IMR-90 (cell line): Measurements from ENCODE around the gene CCNI2. TPM values are rescaled to one million over a fixed set of nuclear protein-coding genes. Genes with fewer than 3 reads are reported as not detected.

Experiments used
- ATAC-seq: fragments of 200-7000 bp; cut with Tn5 transposase; 2 replicates; pipeline ENCODE4 v1.9.1; 2020; ENCODE audit warnings: low read depth, mild to moderate bottlenecking, moderate library complexity
- BruUV-seq: library from RNA; stranded (reverse); fragments of 400-500 nt; replicated peaks from 2 replicates; lab custom pipeline; 2021; lab: Mats Ljungman, UMichigan
- CTCF ChIA-PET: fragments of 300-600 bp; formaldehyde crosslinking; extraction: SDS; loops from one replicate; lab custom pipeline; 2021; ENCODE audit warnings: antibody characterized with exemption; lab: Yijun Ruan, JAX
- POLR2A ChIA-PET: fragments of 300-600 bp; sonication (Branson Sonifier 250); formaldehyde crosslinking; loops from one replicate; lab custom pipeline; 2022; ENCODE audit warnings: antibody characterized with exemption; ENCODE audit not compliant: unreplicated experiment; lab: Charles Lee
- DNase-seq: peaks from one replicate; pipeline ENCODE4 v3.0.0; 2013
- H2AFZ ChIP-seq: replicated peaks from 2 replicates; pipeline ENCODE3; 2013; ENCODE audit warnings: low read length, mild to moderate bottlenecking; ENCODE audit not compliant: poor library complexity
- H2AK5ac ChIP-seq: 2 replicates; pipeline ENCODE4 v1.6.1; 2013; ENCODE audit warnings: low read depth, low read length, inconsistent platforms
- H2AK9ac ChIP-seq: replicated peaks from 2 replicates; pipeline ENCODE3; 2013; ENCODE audit warnings: mild to moderate bottlenecking, low read depth, low read length, moderate library complexity; ENCODE audit not compliant: poor library complexity
- H2BK120ac ChIP-seq: 2 replicates; pipeline ENCODE4 v1.6.1; 2013; ENCODE audit warnings: low read depth, low read length, inconsistent platforms
- H2BK15ac ChIP-seq: 3 replicates; pipeline ENCODE4 v1.6.1; 2013; ENCODE audit warnings: low read depth, low read length, inconsistent platforms
- H2BK20ac ChIP-seq: 2 replicates; pipeline ENCODE4 v1.6.1; 2013; ENCODE audit warnings: low read depth, mild to moderate bottlenecking, inconsistent platforms, low read length, moderate library complexity
- H2BK5ac ChIP-seq: 2 replicates; pipeline ENCODE4 v1.6.1; 2013; ENCODE audit warnings: mild to moderate bottlenecking, low read depth, low read length, inconsistent platforms; ENCODE audit not compliant: poor library complexity, severe bottlenecking
- H3K14ac ChIP-seq: replicated peaks from 2 replicates; pipeline ENCODE4 v1.6.1; 2013; ENCODE audit warnings: low read depth, low read length, inconsistent platforms
- H3K18ac ChIP-seq: 2 replicates; pipeline ENCODE4 v1.6.1; 2013; ENCODE audit warnings: low read depth, low read length, control low read depth
- H3K23ac ChIP-seq: 2 replicates; pipeline ENCODE4 v1.6.1; 2013; ENCODE audit warnings: low read depth, low read length, inconsistent platforms
- H3K27ac ChIP-seq: 2 replicates; pipeline ENCODE4 v1.5.1; 2013; ENCODE audit warnings: mild to moderate bottlenecking, control low read depth, low read length; ENCODE audit not compliant: insufficient read depth
- H3K27me3 ChIP-seq: 2 replicates; pipeline ENCODE4 v1.6.1; 2013; ENCODE audit warnings: low read length; ENCODE audit not compliant: control insufficient read depth, insufficient read depth
- H3K36me3 ChIP-seq: 2 replicates; pipeline ENCODE4 v1.6.1; 2013; ENCODE audit warnings: low read length, mixed read lengths; ENCODE audit not compliant: control insufficient read depth, insufficient read depth
- H3K4ac ChIP-seq: 2 replicates; pipeline ENCODE4 v1.6.1; 2013; ENCODE audit warnings: low read depth, low read length, inconsistent platforms
- H3K4me1 ChIP-seq: 2 replicates; pipeline ENCODE4 v1.6.1; 2013; ENCODE audit warnings: low read length, mixed read lengths; ENCODE audit not compliant: control insufficient read depth, insufficient read depth
- H3K4me2 ChIP-seq: 2 replicates; pipeline ENCODE4 v1.6.1; 2013; ENCODE audit warnings: low read depth, mild to moderate bottlenecking, control low read depth, low read length, moderate library complexity
- H3K4me3 ChIP-seq: 2 replicates; pipeline ENCODE4 v1.5.1; 2013; ENCODE audit warnings: low read depth, mild to moderate bottlenecking, control low read depth, low read length, moderate library complexity; ENCODE audit not compliant: insufficient read depth
- H3K56ac ChIP-seq: 2 replicates; pipeline ENCODE4 v1.6.1; 2013; ENCODE audit warnings: low read length, inconsistent platforms; ENCODE audit not compliant: insufficient read depth; ENCODE audit errors: extremely low read depth
- H3K79me1 ChIP-seq, 2 experiments: 2 replicates each; pipeline ENCODE4 v1.6.1; 2013; ENCODE audit warnings: low read length in 2 of 2, inconsistent platforms in 1 of 2, low read depth in 1 of 2
- H3K9ac ChIP-seq: 2 replicates; pipeline ENCODE4 v1.6.1; 2013; ENCODE audit warnings: low read depth, low read length, control low read depth
- H3K9me1 ChIP-seq: 2 replicates; pipeline ENCODE4 v1.6.1; 2013; ENCODE audit warnings: low read length, inconsistent platforms; ENCODE audit not compliant: insufficient read depth
- H3K9me3 ChIP-seq: 2 replicates; pipeline ENCODE4 v1.6.1; 2013; ENCODE audit warnings: low read length; ENCODE audit not compliant: control insufficient read depth, insufficient read depth
- H4K20me1 ChIP-seq: 2 replicates; pipeline ENCODE4 v1.6.1; 2013; ENCODE audit warnings: low read length, inconsistent platforms; ENCODE audit not compliant: insufficient read depth
- H4K5ac ChIP-seq: 2 replicates; pipeline ENCODE4 v1.6.1; 2013; ENCODE audit warnings: mild to moderate bottlenecking, low read depth, low read length, control low read depth
- H4K8ac ChIP-seq, 2 experiments: 2 replicates each; pipeline ENCODE4 v1.6.1; 2013; ENCODE audit warnings: low read depth in 2 of 2, low read length in 2 of 2, control low read depth in 1 of 2, inconsistent platforms in 1 of 2
- H4K91ac ChIP-seq: 2 replicates; pipeline ENCODE4 v1.6.1; 2013; ENCODE audit warnings: low read depth, low read length, inconsistent platforms; ENCODE audit not compliant: insufficient read depth
- BHLHE40 ChIP-seq: fragments of 150-350 bp; IDR thresholded peaks from 2 replicates; pipeline ENCODE4 v1.6.1; 2016; ENCODE audit warnings: mild to moderate bottlenecking, low read depth, low read length
- CEBPB ChIP-seq: IDR thresholded peaks from 2 replicates; pipeline ENCODE4 v1.6.1; 2012; ENCODE audit warnings: low read depth, low read length, improper control_type of control experiment
- CHD1 ChIP-seq: IDR thresholded peaks from 2 replicates; pipeline ENCODE4 v1.6.1; 2012; ENCODE audit warnings: low read depth, low read length, improper control_type of control experiment
- FOS ChIP-seq: fragments of 150-350 bp; IDR thresholded peaks from 2 replicates; pipeline ENCODE4 v1.6.1; 2016; ENCODE audit warnings: low read depth, low read length
- MAFK ChIP-seq: IDR thresholded peaks from 2 replicates; pipeline ENCODE4 v1.6.1; 2012; ENCODE audit warnings: low read depth, low read length, improper control_type of control experiment
- MAZ ChIP-seq: IDR thresholded peaks from 2 replicates; pipeline ENCODE4 v1.6.1; 2012; ENCODE audit warnings: low read depth, mild to moderate bottlenecking, low read length, improper control_type of control experiment, moderate library complexity, borderline replicate concordance
- MXI1 ChIP-seq: IDR thresholded peaks from 2 replicates; pipeline ENCODE4 v1.6.1; 2012; ENCODE audit warnings: low read depth, mild to moderate bottlenecking, low read length, moderate library complexity, borderline replicate concordance
- NFE2L2 ChIP-seq: fragments of 150-350 bp; IDR thresholded peaks from 2 replicates; pipeline ENCODE4 v1.6.1; 2016; ENCODE audit warnings: low read depth, mild to moderate bottlenecking, low read length
- POLR2A ChIP-seq: IDR thresholded peaks from 2 replicates; pipeline ENCODE4 v1.6.1; 2012; ENCODE audit warnings: mild to moderate bottlenecking, low read depth, low read length
- RAD21 ChIP-seq: IDR thresholded peaks from 2 replicates; pipeline ENCODE4 v1.6.1; 2012; ENCODE audit warnings: low read length, improper control_type of control experiment
- RCOR1 ChIP-seq: IDR thresholded peaks from 2 replicates; pipeline ENCODE4 v1.6.1; 2012; ENCODE audit warnings: mild to moderate bottlenecking, low read length, improper control_type of control experiment; ENCODE audit not compliant: insufficient replicate concordance
- RFX5 ChIP-seq: IDR thresholded peaks from 2 replicates; pipeline ENCODE4 v1.8.0; 2012; ENCODE audit warnings: low read depth, mild to moderate bottlenecking, low read length, moderate library complexity
- SMC3 ChIP-seq: fragments of 150-350 bp; IDR thresholded peaks from 2 replicates; pipeline ENCODE4 v1.6.1; 2016; ENCODE audit warnings: low read depth, mild to moderate bottlenecking, antibody characterized with exemption, low read length, moderate library complexity
- WGBS, 2 experiments: methylation state at CpG; one replicate each; pipeline versions ENCODE4 v1.1.5 to v1.1.7; 2013; ENCODE audit warnings: missing lambda C conversion rate in 2 of 2; ENCODE audit not compliant: insufficient read length in 1 of 2; ENCODE audit errors: extremely low coverage in 2 of 2; 5-methylcytosine and 5-hydroxymethylcytosine counted together
- dilution Hi-C: fragments of 300-500 bp; cut with HindIII; formaldehyde crosslinking; loops from one replicate; pipeline ENCODE4 v1.14.3; 2018; ENCODE audit warnings: low sequenced_read_pairs; ENCODE audit not compliant: unreplicated experiment
- in situ Hi-C: fragments of 300-500 bp; cut with MboI; formaldehyde crosslinking; loops from 3 replicates; pipeline ENCODE4 v1.14.3; 2019; ENCODE audit warnings: low sequenced_read_pairs, inconsistent platforms, mixed read lengths
- intact Hi-C: fragments of 100-400 bp; cut with micrococcal nuclease; formaldehyde crosslinking; loops from 2 replicates; pipeline ENCODE4 v1.10.0; 2022
- polyA plus RNA-seq, 3 experiments: library from polyadenylated mRNA; depleted of rRNA; stranded (reverse); fragments of >200 nt; gene quantifications; 2 replicates each; pipeline ENCODE4 v1.2.3, GENCODE V29; 2012; ENCODE audit warnings: low replicate concordance in 1 of 3
- total RNA-seq: library from RNA; depleted of rRNA; stranded (reverse); fragments of >200 nt; gene quantifications from 2 replicates; pipeline ENCODE4 v1.2.3, GENCODE V29; 2012
- TF ChIP-seq, protein P1 (sequence below): fragments of 150-350 bp; IDR thresholded peaks from 2 replicates; pipeline ENCODE4 v1.6.1; 2017; ENCODE audit warnings: mild to moderate bottlenecking, antibody characterized with exemption, low read length, low read depth
- TF ChIP-seq, protein P2 (sequence below): conservative IDR thresholded peaks from 2 replicates; pipeline ENCODE4 v1.5.1; 2012; ENCODE audit warnings: mild to moderate bottlenecking, low read depth, low read length, improper control_type of control experiment
- TF ChIP-seq, protein P3 (sequence below): fragments of 150-350 bp; IDR thresholded peaks from 2 replicates; pipeline ENCODE4 v1.6.1; 2016; ENCODE audit warnings: low read depth, mild to moderate bottlenecking, low read length, moderate library complexity, borderline replicate concordance

Gene CCNI2
- total and polyA plus RNA-seq, 2 of the 4 experiments (the other 2 are of a cell fraction), result not detected

DNA sequence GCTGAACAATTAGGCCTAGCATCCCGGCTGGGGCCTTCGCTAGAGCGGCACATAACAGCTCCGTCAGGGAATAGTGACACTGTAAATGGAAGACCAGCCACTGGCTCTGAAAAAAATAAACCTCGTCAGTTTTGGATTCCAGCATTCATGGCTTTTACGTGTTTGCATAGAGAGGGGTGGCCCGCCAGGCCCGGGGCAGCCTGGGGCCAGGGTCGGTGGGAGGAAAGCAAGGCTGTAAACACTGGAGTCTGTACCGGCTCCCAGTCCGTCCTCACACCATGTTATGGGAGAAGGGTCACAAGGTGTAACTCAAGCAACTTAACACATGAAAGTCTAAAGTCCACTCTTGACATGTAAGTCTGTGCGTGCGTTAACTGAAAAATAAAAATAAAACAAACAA, 11.2 kb downstream of the CCNI2 start:
- Histone ChIP-seq H2BK120ac (no peak overlapping the region), H2BK15ac (no peak overlapping the region), H3K4ac (no peak overlapping the region), H4K91ac (no peak overlapping the region), H3K27me3 (no peaks in the 10 kb centered on the region), H3K9me3 (no peaks in the 10 kb centered on the region), H3K56ac (no peak overlapping the region), H3K36me3 (peaks cover 39% of the 10 kb centered on the region), H3K14ac (no peak overlapping the region), H3K18ac (no peak overlapping the region), H2AK5ac (no peak overlapping the region), H3K4me1 (no peaks in the 10 kb centered on the region), H4K8ac (no peak overlapping the region), H4K20me1 (no peaks in the 10 kb centered on the region; the same call in 1 of the 2 replicates), H3K9me1 (no peaks in the 10 kb centered on the region), H3K27ac (no peak overlapping the region), H3K79me1 (no peaks in the 10 kb centered on the region), H2BK5ac (no peak overlapping the region), H2AFZ (no peak overlapping the region), H3K4me3 (no peak overlapping the region), H3K9ac (no peak overlapping the region), H2AK9ac (no peak overlapping the region), H2BK20ac (no peak overlapping the region), H4K5ac (no peak overlapping the region), H3K23ac (no peak overlapping the region), H3K4me2 (no peak overlapping the region)
- 100% methylated on average over 3 of the region's 13 CpGs; no CpG with 5 or more reads in 1 of the 2 experiments for WGBS, 2 experiments
- no peak for TF ChIP-seq RFX5
- TF ChIP-seq, protein P1, sequence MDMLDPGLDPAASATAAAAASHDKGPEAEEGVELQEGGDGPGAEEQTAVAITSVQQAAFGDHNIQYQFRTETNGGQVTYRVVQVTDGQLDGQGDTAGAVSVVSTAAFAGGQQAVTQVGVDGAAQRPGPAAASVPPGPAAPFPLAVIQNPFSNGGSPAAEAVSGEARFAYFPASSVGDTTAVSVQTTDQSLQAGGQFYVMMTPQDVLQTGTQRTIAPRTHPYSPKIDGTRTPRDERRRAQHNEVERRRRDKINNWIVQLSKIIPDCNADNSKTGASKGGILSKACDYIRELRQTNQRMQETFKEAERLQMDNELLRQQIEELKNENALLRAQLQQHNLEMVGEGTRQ, result no peak
- no peak for TF ChIP-seq RCOR1
- no peak for TF ChIP-seq POLR2A
- TF ChIP-seq MAFK, result no peak
- TF ChIP-seq, protein P2, sequence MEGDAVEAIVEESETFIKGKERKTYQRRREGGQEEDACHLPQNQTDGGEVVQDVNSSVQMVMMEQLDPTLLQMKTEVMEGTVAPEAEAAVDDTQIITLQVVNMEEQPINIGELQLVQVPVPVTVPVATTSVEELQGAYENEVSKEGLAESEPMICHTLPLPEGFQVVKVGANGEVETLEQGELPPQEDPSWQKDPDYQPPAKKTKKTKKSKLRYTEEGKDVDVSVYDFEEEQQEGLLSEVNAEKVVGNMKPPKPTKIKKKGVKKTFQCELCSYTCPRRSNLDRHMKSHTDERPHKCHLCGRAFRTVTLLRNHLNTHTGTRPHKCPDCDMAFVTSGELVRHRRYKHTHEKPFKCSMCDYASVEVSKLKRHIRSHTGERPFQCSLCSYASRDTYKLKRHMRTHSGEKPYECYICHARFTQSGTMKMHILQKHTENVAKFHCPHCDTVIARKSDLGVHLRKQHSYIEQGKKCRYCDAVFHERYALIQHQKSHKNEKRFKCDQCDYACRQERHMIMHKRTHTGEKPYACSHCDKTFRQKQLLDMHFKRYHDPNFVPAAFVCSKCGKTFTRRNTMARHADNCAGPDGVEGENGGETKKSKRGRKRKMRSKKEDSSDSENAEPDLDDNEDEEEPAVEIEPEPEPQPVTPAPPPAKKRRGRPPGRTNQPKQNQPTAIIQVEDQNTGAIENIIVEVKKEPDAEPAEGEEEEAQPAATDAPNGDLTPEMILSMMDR, result no peak
- no peak for TF ChIP-seq CEBPB
- TF ChIP-seq, protein P3, sequence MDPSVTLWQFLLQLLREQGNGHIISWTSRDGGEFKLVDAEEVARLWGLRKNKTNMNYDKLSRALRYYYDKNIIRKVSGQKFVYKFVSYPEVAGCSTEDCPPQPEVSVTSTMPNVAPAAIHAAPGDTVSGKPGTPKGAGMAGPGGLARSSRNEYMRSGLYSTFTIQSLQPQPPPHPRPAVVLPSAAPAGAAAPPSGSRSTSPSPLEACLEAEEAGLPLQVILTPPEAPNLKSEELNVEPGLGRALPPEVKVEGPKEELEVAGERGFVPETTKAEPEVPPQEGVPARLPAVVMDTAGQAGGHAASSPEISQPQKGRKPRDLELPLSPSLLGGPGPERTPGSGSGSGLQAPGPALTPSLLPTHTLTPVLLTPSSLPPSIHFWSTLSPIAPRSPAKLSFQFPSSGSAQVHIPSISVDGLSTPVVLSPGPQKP, result no peak
- no peak for TF ChIP-seq CHD1
- TF ChIP-seq RAD21, result no peak
- TF ChIP-seq NFE2L2, result no peak
- no peak for TF ChIP-seq SMC3
- no peak for TF ChIP-seq BHLHE40
- no peak for TF ChIP-seq FOS
- TF ChIP-seq MXI1, result no peak
- no peak for TF ChIP-seq MAZ
- ChIA-PET POLR2A (no interaction called here), CTCF (no interaction called here)
- dilution Hi-C loops, result no loop called here
- ATAC-seq (no peak), DNase-seq (no peak)
- BruUV-seq, result no TSS peak
- in situ Hi-C loops, result no loop called here
- intact Hi-C loops, result loop anchor here (5.0 kb wide), 1 partner anchor 104 kb away; no protein-coding TSS in a partner anchor
